Activated T-cell treated with anti-CD3 and anti-CD28 coated beads for 1 hour (primary cell): Measurements from ENCODE around the gene CALB2.
"Not testable (repeated sequence)": the region's sequence is repeated elsewhere in the genome, so short reads cannot be mapped to it uniquely, and the experiment has no call there.

ENCODE experiments used
- DNase-seq: peaks from one replicate; pipeline ENCODE4 v3.0.0-alpha.2; 2020; ENCODE audit warnings: low read depth

The CALB2 gene

GRCh38 chr16:71352963-71353460, 5.5 kb upstream of the CALB2 start:
- no peak for DNase-seq

- DNase-seq = no peak
Measured at GRCh38 chr16:71353736-71354135, 4.8 kb upstream of the CALB2 start.

GRCh38 chr16:71354156-71354555, 4.4 kb upstream of the CALB2 start:
- no peak for DNase-seq

- DNase-seq = no peak
Measured at GRCh38 chr16:71356051-71356740, 2.3 kb upstream of the CALB2 start.

- DNase-seq = not testable (repeated sequence)
Measured at GRCh38 chr16:71356936-71357335, 1.6 kb upstream of the CALB2 start.

- DNase-seq = no peak
Measured at GRCh38 chr16:71357681-71358080, 842 bp upstream of the CALB2 start.

GRCh38 chr16:71359431-71359830, 908 bp downstream of the CALB2 start:
- DNase-seq = no peak

GRCh38 chr16:71360378-71360777, 1.9 kb downstream of the CALB2 start:
- DNase-seq = no peak

- no peak for DNase-seq
Measured at GRCh38 chr16:71364133-71364681, 5.7 kb downstream of the CALB2 start.

GRCh38 chr16:71365021-71365420, 6.5 kb downstream of the CALB2 start:
- DNase-seq = no peak

GRCh38 chr16:71367241-71367976, 8.9 kb downstream of the CALB2 start:
- DNase-seq = peak; percentile 9

- no peak for DNase-seq
Measured at GRCh38 chr16:71368958-71369357, 10.4 kb downstream of the CALB2 start.

GRCh38 chr16:71369494-71369893, 11.0 kb downstream of the CALB2 start:
- no peak for DNase-seq

GRCh38 chr16:71371237-71371636, 12.7 kb downstream of the CALB2 start:
- DNase-seq = no peak

- DNase-seq = no peak
Measured at GRCh38 chr16:71373073-71373472, 14.6 kb downstream of the CALB2 start.

GRCh38 chr16:71376465-71377157, 18.1 kb downstream of the CALB2 start:
- DNase-seq = no peak

- DNase-seq = no peak
Measured at GRCh38 chr16:71379711-71380110, 21.2 kb downstream of the CALB2 start.

GRCh38 chr16:71380831-71381230, 22.3 kb downstream of the CALB2 start:
- DNase-seq = no peak

- DNase-seq = no peak
Measured at GRCh38 chr16:71383054-71383773, 24.7 kb downstream of the CALB2 start.

GRCh38 chr16:71384073-71384724, 25.7 kb downstream of the CALB2 start:
- DNase-seq = no peak
